Neutrophil (primary cell): ENCODE data around the gene ABCB11.
"Not testable (repeated sequence)": the region's sequence is repeated elsewhere in the genome, so short reads cannot be mapped to it uniquely, and the experiment has no call there.

ENCODE experiments used
- H3K27ac ChIP-seq: fragments of 200-600 bp; sonication (generic); 2 replicates; pipeline ENCODE4 v1.5.1; 2016; ENCODE audit warnings: mild to moderate bottlenecking, moderate library complexity
- H3K27me3 ChIP-seq: fragments of 200-600 bp; sonication (generic); 2 replicates; pipeline ENCODE4 v1.6.0; 2016; ENCODE audit warnings: mild to moderate bottlenecking
- H3K36me3 ChIP-seq: fragments of 200-600 bp; sonication (generic); 2 replicates; pipeline ENCODE4 v1.5.1; 2017
- H3K4me1 ChIP-seq, 2 experiments: fragments of 200-600 bp in 1 of 2; sonication (generic) in 1 of 2; 1 replicate in 1 of 2; 2 replicates in 1 of 2; pipeline versions ENCODE4 v1.5.1 to v1.6.1; 2013 to 2016; ENCODE audit warnings: low read depth in 1 of 2, low read length in 1 of 2, mild to moderate bottlenecking in 1 of 2, moderate library complexity in 1 of 2; ENCODE audit not compliant: control insufficient read depth in 1 of 2, insufficient read depth in 1 of 2
- H3K4me3 ChIP-seq, 2 experiments: fragments of 200-600 bp in 1 of 2; sonication (generic) in 1 of 2; 1 replicate in 1 of 2; 2 replicates in 1 of 2; pipeline ENCODE4 v1.5.1; 2013 to 2016; ENCODE audit warnings: low read depth in 1 of 2, low read length in 1 of 2, mild to moderate bottlenecking in 1 of 2, moderate library complexity in 1 of 2
- H3K9me3 ChIP-seq: fragments of 200-600 bp; sonication (generic); 2 replicates; pipeline ENCODE4 v1.5.1; 2016
- CTCF ChIP-seq: fragments of 200-600 bp; sonication (generic); IDR thresholded peaks from 2 replicates; pipeline ENCODE4 v1.5.1; 2016; ENCODE audit warnings: antibody characterized with exemption

The ABCB11 gene

DNA sequence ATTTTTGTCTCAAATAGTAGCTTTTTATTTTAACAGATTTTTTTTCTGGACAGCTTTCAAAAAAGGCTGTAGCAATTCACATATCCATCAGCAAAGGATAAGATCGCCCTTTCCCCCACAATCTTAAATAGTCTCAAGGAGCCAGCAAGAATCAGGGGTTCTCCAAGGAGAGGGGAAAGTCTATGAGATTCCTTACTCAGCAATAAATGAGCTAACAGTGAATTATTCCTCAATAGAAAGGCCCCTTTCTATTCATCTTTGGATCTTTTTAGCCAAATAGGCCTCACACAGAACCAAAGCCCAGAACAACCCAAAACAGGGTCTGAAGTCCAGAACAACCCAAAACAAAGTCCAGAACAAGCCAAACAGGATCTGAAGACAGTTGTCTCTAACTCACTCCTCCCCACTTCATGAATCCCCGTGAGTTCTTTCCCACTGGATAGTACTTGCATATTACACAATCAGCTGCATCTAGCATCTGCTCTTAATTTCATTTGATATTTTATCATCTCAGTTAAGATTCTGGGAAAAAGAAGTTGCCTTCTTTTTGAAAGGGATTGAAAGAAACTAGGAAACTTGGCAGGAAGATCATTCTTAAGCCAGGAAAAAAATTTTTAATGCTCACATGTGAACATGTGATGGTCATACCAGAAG is 34.9 kb upstream of the ABCB11 start:
- peak overlapping the region; percentile 89 for H3K27ac ChIP-seq
- H3K4me3 ChIP-seq: no peak overlapping the region
- no peaks in the 10 kb centered on the region for H3K27me3 ChIP-seq
- no peaks in the 10 kb centered on the region for H3K36me3 ChIP-seq
- no peak for TF ChIP-seq CTCF
- H3K9me3 ChIP-seq: no peaks in the 10 kb centered on the region
- peaks cover 53 to 57% of the 10 kb centered on the region in 2 experiments for H3K4me1 ChIP-seq

- Histone ChIP-seq H3K4me3 (no peak overlapping the region), H3K4me1 (peaks cover 48 to 51% of the 10 kb centered on the region in 2 experiments), H3K36me3 (no peaks in the 10 kb centered on the region), H3K27ac (peak overlapping the region; percentile 89), H3K9me3 (no peaks in the 10 kb centered on the region), H3K27me3 (no peaks in the 10 kb centered on the region)
- no peak for TF ChIP-seq CTCF
These were observed 34.3 kb upstream of the ABCB11 start for GRCh38 chr2:169065422-169065821.

DNA sequence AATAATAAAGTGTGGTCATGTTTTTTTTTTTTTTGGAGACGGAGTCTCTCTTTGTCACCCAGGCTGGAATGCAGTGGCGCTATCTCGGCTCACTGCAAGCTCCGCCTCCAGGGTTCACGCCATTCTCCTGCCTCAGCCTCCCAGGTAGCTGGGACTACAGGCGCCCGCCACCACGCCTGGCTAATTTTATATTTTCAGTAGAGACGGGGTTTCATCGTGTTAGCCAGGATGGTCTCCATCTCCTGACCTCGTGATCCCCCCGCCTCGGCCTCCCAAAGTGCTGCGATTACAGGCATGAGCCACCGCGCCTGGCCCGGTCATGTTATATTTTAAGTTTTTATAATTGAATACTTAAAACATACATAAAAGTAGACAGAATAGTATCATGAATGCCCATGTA is 33.1 kb upstream of the ABCB11 start:
- peaks cover 36 to 39% of the 10 kb centered on the region in 2 experiments for H3K4me1 ChIP-seq
- H3K4me3 ChIP-seq, H3K9me3 ChIP-seq, H3K27ac ChIP-seq, H3K36me3 ChIP-seq, H3K27me3 ChIP-seq: not testable (repeated sequence)

DNA sequence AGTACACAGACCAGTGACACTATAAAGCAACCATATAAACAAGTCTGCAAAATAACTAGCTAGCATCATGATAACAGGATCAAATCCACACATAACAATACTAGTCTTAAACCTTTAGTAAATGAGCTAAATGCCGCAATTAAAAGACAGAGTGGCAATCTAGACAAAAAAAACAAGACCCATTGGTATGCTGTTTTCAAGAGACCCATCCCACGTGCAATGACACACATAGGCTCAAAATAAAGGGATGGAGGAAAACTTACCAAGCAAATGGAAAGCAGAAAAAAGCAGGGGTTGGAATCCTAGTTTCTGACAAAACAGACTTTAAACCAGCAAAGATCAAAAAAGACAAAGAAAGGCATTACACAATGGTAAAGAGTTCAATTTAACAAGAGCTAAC is 23.5 kb upstream of the ABCB11 start:
- H3K4me1 ChIP-seq, H3K4me3 ChIP-seq, H3K9me3 ChIP-seq, H3K27me3 ChIP-seq, H3K36me3 ChIP-seq, H3K27ac ChIP-seq: not testable (repeated sequence)

DNA sequence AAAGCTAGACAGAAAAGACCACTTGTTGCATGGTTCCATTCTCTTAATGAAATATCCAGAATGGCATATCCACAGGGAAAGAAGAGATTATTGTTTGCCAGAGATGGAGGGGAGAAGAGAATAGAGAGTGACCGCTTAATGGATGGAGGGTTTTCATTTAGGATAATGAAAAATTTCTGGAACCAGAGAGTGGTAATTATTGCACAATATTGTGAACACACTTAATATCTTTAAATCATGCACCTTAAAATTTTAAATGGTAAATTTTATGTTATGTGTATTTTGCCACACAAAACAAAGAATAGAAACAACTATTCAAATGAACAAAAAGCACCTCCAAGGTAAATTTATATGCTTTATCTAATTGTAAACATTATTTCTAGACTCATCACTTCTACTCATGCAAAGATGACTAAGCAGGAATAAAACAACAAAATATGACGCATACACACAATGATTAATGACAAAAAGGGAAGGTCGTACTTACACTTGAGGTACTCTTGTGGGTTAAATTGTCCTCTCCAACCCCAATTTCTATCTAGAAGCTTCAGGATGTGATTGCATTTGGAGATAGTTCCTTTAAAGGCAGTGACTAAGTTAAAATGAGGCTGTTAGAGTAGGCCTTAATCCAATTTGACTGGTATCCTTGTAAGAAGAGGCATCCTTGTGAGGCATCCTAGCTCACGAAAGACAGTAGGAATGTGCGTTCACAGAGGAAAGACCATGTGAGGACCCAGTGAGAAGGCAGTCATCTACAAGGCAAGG is 19.5 kb upstream of the ABCB11 start:
- no peak overlapping the region for H3K27ac ChIP-seq
- no peak overlapping the region for H3K4me3 ChIP-seq
- H3K9me3 ChIP-seq: peaks cover 8% of the 10 kb centered on the region
- H3K27me3 ChIP-seq: no peaks in the 10 kb centered on the region
- H3K4me1 ChIP-seq: peaks cover 6 to 7% of the 10 kb centered on the region in 2 experiments
- H3K36me3 ChIP-seq: no peaks in the 10 kb centered on the region
- TF ChIP-seq CTCF: no peak

DNA sequence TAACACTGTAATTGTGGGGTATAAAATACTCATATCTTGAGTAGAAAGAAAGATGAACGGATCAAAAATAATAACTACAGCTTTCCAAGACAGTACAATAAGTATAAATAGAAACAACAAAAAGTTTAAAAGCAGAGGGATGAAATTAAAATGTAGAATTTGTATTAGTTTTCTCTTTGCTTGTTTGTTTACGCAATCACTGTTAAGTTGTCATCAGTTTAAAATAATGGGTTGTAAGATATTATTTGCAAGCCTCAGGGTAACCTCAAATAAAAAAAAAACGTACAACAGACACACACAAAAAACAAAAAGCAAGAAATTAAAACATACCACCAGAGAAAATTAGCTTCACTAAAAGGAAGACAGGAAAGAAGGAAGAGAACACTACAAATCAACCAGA is 18.0 kb upstream of the ABCB11 start:
- Histone ChIP-seq H3K4me1 (peaks cover 6 to 7% of the 10 kb centered on the region in 2 experiments), H3K4me3 (no peak overlapping the region), H3K9me3 (no peaks in the 10 kb centered on the region), H3K36me3 (no peaks in the 10 kb centered on the region), H3K27ac (no peak overlapping the region), H3K27me3 (no peaks in the 10 kb centered on the region)
- TF ChIP-seq CTCF: no peak
